HTR-8/SVneo (cell line): Measurements from ENCODE around the gene U2AF1.
"Not testable (repeated sequence)": the region's sequence is repeated elsewhere in the genome, so short reads cannot be mapped to it uniquely, and the experiment has no call there.

Experiments used
- DNase-seq: peaks from one replicate; pipeline ENCODE4 v3.0.0; 2011; ENCODE audit warnings: low spot score, mixed read lengths; ENCODE audit not compliant: insufficient read length
- FAIRE-seq: peaks from 2 replicates; lab custom pipeline; 2011; peaks lifted over from hg19 to GRCh38; lab: Jason Lieb, UNC

Gene U2AF1

GRCh38 chr21:43089463-43089862 is 17.9 kb downstream of the U2AF1 start:
- not testable (repeated sequence) for DNase-seq, FAIRE-seq

GRCh38 chr21:43082587-43083300 is 24.6 kb downstream of the U2AF1 start:
- FAIRE-seq, DNase-seq: not testable (repeated sequence)

GRCh38 chr21:43076643-43077042 is 30.7 kb downstream of the U2AF1 start:
- not testable (repeated sequence) for DNase-seq, FAIRE-seq

- not testable (repeated sequence) for FAIRE-seq, DNase-seq
Measured at GRCh38 chr21:43076023-43076637, 31.2 kb downstream of the U2AF1 start.

- DNase-seq, FAIRE-seq: not testable (repeated sequence)
Measured at GRCh38 chr21:43075170-43076022, 32.0 kb downstream of the U2AF1 start, which contains the start of gene CBS. Gene CBS, minus strand, starts transcription at chr21:43075835. Its CDS starts 3,642 bp downstream, at chr21:43072193.

GRCh38 chr21:43074401-43075169 is 32.8 kb downstream of the U2AF1 start:
- FAIRE-seq, result not testable (repeated sequence)

GRCh38 chr21:43072742-43073141 is 34.6 kb downstream of the U2AF1 start:
- DNase-seq, FAIRE-seq: not testable (repeated sequence)

More at GRCh38 chr21:43074401-43075169, 32.8 kb downstream of the U2AF1 start:
- DNase-seq, result not testable (repeated sequence)

GRCh38 chr21:43069682-43070081 is 37.7 kb downstream of the U2AF1 start:
- DNase-seq, FAIRE-seq: not testable (repeated sequence)

- FAIRE-seq, result peak; percentile 20
- DNase-seq, result not testable (repeated sequence)
Measured at GRCh38 chr21:43068065-43068464, 39.3 kb downstream of the U2AF1 start.

GRCh38 chr21:43066690-43067089 is 40.7 kb downstream of the U2AF1 start:
- not testable (repeated sequence) for DNase-seq, FAIRE-seq

- FAIRE-seq, DNase-seq: not testable (repeated sequence)
Measured at GRCh38 chr21:43065991-43066390, 41.4 kb downstream of the U2AF1 start.

- not testable (repeated sequence) for FAIRE-seq, DNase-seq
Measured at GRCh38 chr21:43064265-43064917, 43.0 kb downstream of the U2AF1 start.

- FAIRE-seq, DNase-seq: not testable (repeated sequence)
Measured at GRCh38 chr21:43062955-43063664, 44.3 kb downstream of the U2AF1 start.

GRCh38 chr21:43053112-43053511 is 54.3 kb downstream of the U2AF1 start:
- not testable (repeated sequence) for FAIRE-seq

GRCh38 chr21:43045876-43046821 is 61.2 kb downstream of the U2AF1 start:
- not testable (repeated sequence) for FAIRE-seq, DNase-seq

More at GRCh38 chr21:43053112-43053511, 54.3 kb downstream of the U2AF1 start:
- not testable (repeated sequence) for DNase-seq

GRCh38 chr21:43045165-43045875 is 62.0 kb downstream of the U2AF1 start:
- not testable (repeated sequence) for DNase-seq, FAIRE-seq
